Thymus (tissue), 11 donors: ENCODE measurements around the gene METAP1. TPM values are rescaled to one million over a fixed set of nuclear protein-coding genes. Genes with fewer than 3 reads are reported as not detected.
A peak's percentile ranks its signal among the peaks of the same experiment; 100 is the strongest.

Experiments
- DNase-seq, 9 donors: peaks; one replicate each; pipeline ENCODE4 v3.0.0-alpha.2; 2013; ENCODE audit warnings: low spot score in 9 of 9, low read depth in 6 of 9, missing footprints in 1 of 9
- H3K27ac ChIP-seq, 2 donors: one replicate each; pipeline ENCODE4 v1.5.1; 2013; ENCODE audit warnings: control low read depth in 1 of 2, low read depth in 1 of 2, low read length in 1 of 2, mild to moderate bottlenecking in 1 of 2, moderate library complexity in 1 of 2
- H3K27me3 ChIP-seq, 2 donors: one replicate each; pipeline ENCODE4 v1.5.1; 2013; ENCODE audit warnings: low read length in 1 of 2; ENCODE audit not compliant: control insufficient read depth in 2 of 2, insufficient read depth in 1 of 2
- H3K36me3 ChIP-seq, 2 donors: one replicate each; pipeline ENCODE4 v1.5.1; 2013; ENCODE audit warnings: low read length in 1 of 2, mild to moderate bottlenecking in 1 of 2, moderate library complexity in 1 of 2; ENCODE audit not compliant: control insufficient read depth in 2 of 2, insufficient read depth in 2 of 2
- H3K4me1 ChIP-seq, 2 donors: one replicate each; pipeline ENCODE4 v1.5.1; 2013; ENCODE audit warnings: low read length in 2 of 2; ENCODE audit not compliant: control insufficient read depth in 2 of 2, insufficient read depth in 2 of 2
- H3K4me3 ChIP-seq, 2 donors: one replicate each; pipeline ENCODE4 v1.5.1; 2013; ENCODE audit warnings: low read length in 2 of 2, control low read depth in 1 of 2, mild to moderate bottlenecking in 1 of 2
- H3K9me3 ChIP-seq, 2 donors: one replicate each; pipeline ENCODE4 v1.5.1; 2013; ENCODE audit warnings: low read length in 1 of 2, mild to moderate bottlenecking in 1 of 2; ENCODE audit not compliant: control insufficient read depth in 2 of 2, insufficient read depth in 1 of 2
- WGBS: extraction: QIAGEN DNeasy Blood & Tissue Kit; methylation state at CpG from one replicate; pipeline ENCODE4 v1.1.7; 2013; 5-methylcytosine and 5-hydroxymethylcytosine counted together
- polyA plus RNA-seq: library from polyadenylated mRNA; stranded (reverse); fragments of 200-250 nt; gene quantifications from one replicate; pipeline ENCODE4 v1.2.3, GENCODE V29; 2013
- total RNA-seq: library from RNA; stranded (reverse); fragments of 120-200 nt; gene quantifications from one replicate; pipeline ENCODE4 v1.2.4, GENCODE V29; 2013
- donor health status: healthy.

Gene METAP1
- total and polyA plus RNA-seq, 2 donors, result 47.4 to 57.7 TPM

GRCh38 chr4:99029018-99029735 is 33.7 kb downstream of the METAP1 start:
- Histone ChIP-seq H3K4me1 (peaks cover 0 to 3% of the 10 kb centered on the region in 2 donors), H3K4me3 (no peak overlapping the region), H3K27me3 (no peaks in the 10 kb centered on the region), H3K36me3 (peaks cover 0 to 13% of the 10 kb centered on the region in 2 donors), H3K9me3 (no peaks in the 10 kb centered on the region), H3K27ac (no peak overlapping the region)
- 92% methylated on average over 1 of the region's 1 CpG for WGBS
- DNase-seq, result no peak

- H3K4me1 ChIP-seq, result peaks cover 0 to 3% of the 10 kb centered on the region in 2 donors
Measured at GRCh38 chr4:99029852-99030251, 34.3 kb downstream of the METAP1 start.

GRCh38 chr4:99033956-99034355 is 38.4 kb downstream of the METAP1 start:
- 94% methylated on average over 4 of the region's 4 CpGs for WGBS
- Histone ChIP-seq H3K4me1 (no peaks in the 10 kb centered on the region), H3K36me3 (peaks cover 0 to 22% of the 10 kb centered on the region in 2 donors)

More at GRCh38 chr4:99029852-99030251, 34.3 kb downstream of the METAP1 start:
- WGBS, result 83% methylated on average over 3 of the region's 3 CpGs
- Histone ChIP-seq H3K4me3 (no peak overlapping the region), H3K9me3 (no peaks in the 10 kb centered on the region), H3K36me3 (peaks cover 0 to 18% of the 10 kb centered on the region in 2 donors), H3K27me3 (no peaks in the 10 kb centered on the region), H3K27ac (no peak overlapping the region)
- no peak for DNase-seq

GRCh38 chr4:99038213-99038612 is 42.7 kb downstream of the METAP1 start:
- H3K36me3 ChIP-seq, result peaks cover 0 to 21% of the 10 kb centered on the region in 2 donors
- WGBS, result 93% methylated on average over 1 of the region's 1 CpG

More at GRCh38 chr4:99033956-99034355, 38.4 kb downstream of the METAP1 start:
- H3K27ac ChIP-seq, result no peak overlapping the region
- DNase-seq, result no peak
- no peaks in the 10 kb centered on the region for H3K9me3 ChIP-seq
- no peak overlapping the region for H3K4me3 ChIP-seq
- no peaks in the 10 kb centered on the region for H3K27me3 ChIP-seq

GRCh38 chr4:99043346-99043745 is 47.8 kb downstream of the METAP1 start:
- no peak overlapping the region for H3K4me3 ChIP-seq
- peaks cover 0 to 31% of the 10 kb centered on the region in 2 donors for H3K36me3 ChIP-seq
- WGBS, result 13% methylated on average over 2 of the region's 2 CpGs
- H3K27me3 ChIP-seq, result no peaks in the 10 kb centered on the region
- peak; percentile 38 to 89 (median 71) for DNase-seq
- peak overlapping the region; percentile 92 to 97 for H3K27ac ChIP-seq
- peaks cover 0 to 7% of the 10 kb centered on the region in 2 donors for H3K4me1 ChIP-seq
- peaks cover 0 to 4% of the 10 kb centered on the region in 2 donors for H3K9me3 ChIP-seq

More at GRCh38 chr4:99038213-99038612, 42.7 kb downstream of the METAP1 start:
- peak in 1 of 9 donors; percentile 21 for DNase-seq
- no peaks in the 10 kb centered on the region for H3K27me3 ChIP-seq
- no peaks in the 10 kb centered on the region for H3K4me1 ChIP-seq
- no peak overlapping the region for H3K4me3 ChIP-seq
- no peaks in the 10 kb centered on the region for H3K9me3 ChIP-seq
- H3K27ac ChIP-seq, result no peak overlapping the region

GRCh38 chr4:99047710-99048109 is 52.2 kb downstream of the METAP1 start:
- Histone ChIP-seq H3K9me3 (peaks cover 0 to 4% of the 10 kb centered on the region in 2 donors), H3K4me3 (no peak overlapping the region), H3K27ac (no peak overlapping the region), H3K27me3 (no peaks in the 10 kb centered on the region), H3K4me1 (peaks cover 0 to 7% of the 10 kb centered on the region in 2 donors), H3K36me3 (peaks cover 21 to 65% of the 10 kb centered on the region in 2 donors)
- 97% methylated on average over 2 of the region's 2 CpGs for WGBS
- DNase-seq, result no peak

- Histone ChIP-seq H3K27me3 (no peaks in the 10 kb centered on the region), H3K4me1 (peaks cover 3 to 4% of the 10 kb centered on the region in 2 donors), H3K27ac (no peak overlapping the region), H3K36me3 (peaks cover 22 to 66% of the 10 kb centered on the region in 2 donors), H3K4me3 (no peak overlapping the region), H3K9me3 (no peaks in the 10 kb centered on the region)
- no peak for DNase-seq
Measured at GRCh38 chr4:99052902-99053301, 57.4 kb downstream of the METAP1 start.

- no peak for DNase-seq
- H3K27ac ChIP-seq, result no peak overlapping the region
- no peaks in the 10 kb centered on the region for H3K9me3 ChIP-seq
- no peak overlapping the region for H3K4me3 ChIP-seq
- 97% methylated on average over 3 of the region's 3 CpGs for whole genome bisulfite sequencing
- H3K4me1 ChIP-seq, result peaks cover 4 to 5% of the 10 kb centered on the region in 2 donors
- H3K36me3 ChIP-seq, result peaks cover 21 to 65% of the 10 kb centered on the region in 2 donors
- H3K27me3 ChIP-seq, result no peaks in the 10 kb centered on the region
Measured at GRCh38 chr4:99054428-99054994, 59.0 kb downstream of the METAP1 start.

- no peak for DNase-seq
- WGBS, result 97% methylated on average over 2 of the region's 2 CpGs
Measured at GRCh38 chr4:99058228-99058627, 62.7 kb downstream of the METAP1 start.

More at GRCh38 chr4:99058228-99058627, 62.7 kb downstream of the METAP1 start:
- H3K4me3 ChIP-seq, result no peak overlapping the region
- H3K9me3 ChIP-seq, result no peaks in the 10 kb centered on the region
- no peak overlapping the region for H3K27ac ChIP-seq
- H3K36me3 ChIP-seq, result peaks cover 8 to 45% of the 10 kb centered on the region in 2 donors
- H3K27me3 ChIP-seq, result no peaks in the 10 kb centered on the region
- H3K4me1 ChIP-seq, result peaks cover 17 to 24% of the 10 kb centered on the region in 2 donors
